ENCODE data around the gene PTPN3.

DNA sequence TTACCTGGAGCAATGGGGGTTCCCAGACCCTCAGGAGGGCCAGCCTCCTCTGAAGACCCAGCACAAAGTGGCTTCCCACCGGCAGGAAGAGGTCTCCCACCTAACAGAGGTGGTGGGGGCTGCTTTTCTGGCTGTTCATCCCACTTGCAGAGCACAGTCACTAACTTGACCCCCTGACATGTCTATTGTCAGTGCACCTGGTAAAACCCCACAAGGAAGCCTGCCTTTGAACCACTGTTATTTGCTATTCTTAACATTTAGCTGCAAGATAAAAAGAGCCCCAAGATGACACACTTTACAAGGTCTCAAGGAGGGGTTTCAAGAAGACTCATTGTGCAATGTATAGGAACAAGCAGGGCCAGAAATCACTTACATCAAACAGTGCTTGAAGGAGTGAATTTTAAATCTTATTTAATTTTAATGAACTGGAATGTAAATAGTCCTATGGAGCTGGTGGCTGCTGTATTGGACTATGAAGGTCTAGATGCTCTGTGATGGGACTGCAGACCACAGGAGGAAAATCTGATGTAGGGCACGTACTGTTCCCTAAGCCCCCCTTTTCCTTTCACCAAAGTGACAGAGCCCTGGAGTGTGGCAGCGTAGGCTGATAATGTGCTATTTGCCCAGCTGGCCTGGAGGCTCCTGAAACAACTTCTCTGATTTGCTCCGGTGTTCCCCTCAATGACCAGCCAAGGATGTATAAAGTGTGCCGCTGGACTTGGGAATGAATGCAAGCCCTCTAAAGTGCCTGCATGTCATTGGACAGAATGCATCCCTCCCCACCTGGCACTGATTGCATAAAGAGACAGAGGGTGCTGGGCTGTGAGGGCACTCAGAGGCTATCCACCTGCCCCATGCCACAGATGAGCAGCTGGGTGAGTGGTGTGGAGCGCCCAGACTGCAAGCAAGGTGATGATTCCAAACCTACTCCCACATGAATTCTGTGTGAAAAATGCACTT is 80.2 kb downstream of the PTPN3 start:
- TF ChIP-seq, protein P1, sequence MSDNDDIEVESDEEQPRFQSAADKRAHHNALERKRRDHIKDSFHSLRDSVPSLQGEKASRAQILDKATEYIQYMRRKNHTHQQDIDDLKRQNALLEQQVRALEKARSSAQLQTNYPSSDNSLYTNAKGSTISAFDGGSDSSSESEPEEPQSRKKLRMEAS (CRISPR knock-in tag; IDR thresholded peaks at IDR 0.05) = no peak
- TF ChIP-seq, protein P2, sequence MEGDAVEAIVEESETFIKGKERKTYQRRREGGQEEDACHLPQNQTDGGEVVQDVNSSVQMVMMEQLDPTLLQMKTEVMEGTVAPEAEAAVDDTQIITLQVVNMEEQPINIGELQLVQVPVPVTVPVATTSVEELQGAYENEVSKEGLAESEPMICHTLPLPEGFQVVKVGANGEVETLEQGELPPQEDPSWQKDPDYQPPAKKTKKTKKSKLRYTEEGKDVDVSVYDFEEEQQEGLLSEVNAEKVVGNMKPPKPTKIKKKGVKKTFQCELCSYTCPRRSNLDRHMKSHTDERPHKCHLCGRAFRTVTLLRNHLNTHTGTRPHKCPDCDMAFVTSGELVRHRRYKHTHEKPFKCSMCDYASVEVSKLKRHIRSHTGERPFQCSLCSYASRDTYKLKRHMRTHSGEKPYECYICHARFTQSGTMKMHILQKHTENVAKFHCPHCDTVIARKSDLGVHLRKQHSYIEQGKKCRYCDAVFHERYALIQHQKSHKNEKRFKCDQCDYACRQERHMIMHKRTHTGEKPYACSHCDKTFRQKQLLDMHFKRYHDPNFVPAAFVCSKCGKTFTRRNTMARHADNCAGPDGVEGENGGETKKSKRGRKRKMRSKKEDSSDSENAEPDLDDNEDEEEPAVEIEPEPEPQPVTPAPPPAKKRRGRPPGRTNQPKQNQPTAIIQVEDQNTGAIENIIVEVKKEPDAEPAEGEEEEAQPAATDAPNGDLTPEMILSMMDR (IDR thresholded peaks at IDR 0.05 in 2 of 3, conservative IDR thresholded peaks at IDR 0.05 in 1 of 3; ENCODE audit: insufficient read depth in 2 of 3, low read depth in 1 of 3, low read length in 3 of 3) = no peak
- TF ChIP-seq POLR2A (conservative IDR thresholded peaks at IDR 0.05) (no peak), ETS2 (tag; IDR thresholded peaks at IDR 0.05; ENCODE audit: borderline replicate concordance, poor library complexity, severe bottlenecking) (no peak), HDAC6 (IDR thresholded peaks at IDR 0.05; ENCODE audit: low read depth, low read length) (no peak)
- TF ChIP-seq, protein P3, sequence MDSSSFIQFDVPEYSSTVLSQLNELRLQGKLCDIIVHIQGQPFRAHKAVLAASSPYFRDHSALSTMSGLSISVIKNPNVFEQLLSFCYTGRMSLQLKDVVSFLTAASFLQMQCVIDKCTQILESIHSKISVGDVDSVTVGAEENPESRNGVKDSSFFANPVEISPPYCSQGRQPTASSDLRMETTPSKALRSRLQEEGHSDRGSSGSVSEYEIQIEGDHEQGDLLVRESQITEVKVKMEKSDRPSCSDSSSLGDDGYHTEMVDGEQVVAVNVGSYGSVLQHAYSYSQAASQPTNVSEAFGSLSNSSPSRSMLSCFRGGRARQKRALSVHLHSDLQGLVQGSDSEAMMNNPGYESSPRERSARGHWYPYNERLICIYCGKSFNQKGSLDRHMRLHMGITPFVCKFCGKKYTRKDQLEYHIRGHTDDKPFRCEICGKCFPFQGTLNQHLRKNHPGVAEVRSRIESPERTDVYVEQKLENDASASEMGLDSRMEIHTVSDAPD (CRISPR knock-in tag; IDR thresholded peaks at IDR 0.05) = no peak
